Lung (tissue), 12 donors: ENCODE results near the gene CBX3. TPM values are rescaled to one million over a fixed set of nuclear protein-coding genes. Genes with fewer than 3 reads are reported as not detected.

Experiments used
- ATAC-seq: fragments of 200-7000 bp; cut with Tn5 transposase; one replicate; pipeline ENCODE4 v1.9.1; 2020; ENCODE audit warnings: moderate number of reproducible peaks; ENCODE audit not compliant: insufficient read depth, low FRiP score
- DNase-seq, 3 donors: peaks; one replicate each; pipeline ENCODE4 v3.0.0-alpha.2; 2013 to 2017
- H3K27ac ChIP-seq, 2 donors: one replicate each; pipeline ENCODE4 v1.5.1; 2013; ENCODE audit warnings: mild to moderate bottlenecking in 2 of 2, moderate library complexity in 2 of 2, control low read depth in 1 of 2, inconsistent platforms in 1 of 2, low read depth in 1 of 2, low read length in 1 of 2
- H3K27me3 ChIP-seq, 3 donors: one replicate each; pipeline ENCODE4 v1.5.1; 2013; ENCODE audit warnings: low read length in 2 of 3; ENCODE audit not compliant: control insufficient read depth in 3 of 3, insufficient read depth in 3 of 3
- H3K36me3 ChIP-seq, 4 donors: one replicate each; pipeline ENCODE4 v1.5.1; 2013; ENCODE audit warnings: low read length in 4 of 4, mild to moderate bottlenecking in 1 of 4, moderate library complexity in 1 of 4; ENCODE audit not compliant: control insufficient read depth in 4 of 4, insufficient read depth in 4 of 4
- H3K4me1 ChIP-seq, 5 donors: one replicate each; pipeline ENCODE4 v1.5.1; 2013; ENCODE audit warnings: low read length in 5 of 5, mild to moderate bottlenecking in 2 of 5, moderate library complexity in 1 of 5; ENCODE audit not compliant: control insufficient read depth in 5 of 5, insufficient read depth in 5 of 5
- H3K4me3 ChIP-seq: one replicate; pipeline ENCODE4 v1.5.1; 2013; ENCODE audit warnings: mild to moderate bottlenecking, control low read depth, moderate library complexity
- H3K9ac ChIP-seq, 2 donors: one replicate each; pipeline ENCODE4 v1.5.1; 2013; ENCODE audit warnings: low read length in 2 of 2, control low read depth in 1 of 2; ENCODE audit not compliant: insufficient read depth in 1 of 2
- H3K9me3 ChIP-seq, 4 donors: one replicate each; pipeline ENCODE4 v1.5.1; 2013; ENCODE audit warnings: low read length in 3 of 4, mild to moderate bottlenecking in 1 of 4, moderate library complexity in 1 of 4; ENCODE audit not compliant: control insufficient read depth in 4 of 4, insufficient read depth in 3 of 4
- WGBS, 2 donors: extraction: QIAGEN DNeasy Blood & Tissue Kit; methylation state at CpG; one replicate each; pipeline ENCODE4 v1.1.7; 2013; 5-methylcytosine and 5-hydroxymethylcytosine counted together
- polyA plus RNA-seq, 2 donors: library from polyadenylated mRNA; stranded (reverse); fragments of 200-250 nt; gene quantifications; one replicate each; pipeline ENCODE4 v1.2.1, GENCODE V29; 2013
- total RNA-seq, 2 donors: library from RNA; depleted of rRNA in 1 of 2; stranded (reverse); fragments of >200 nt in 1 of 2; gene quantifications; one replicate each; pipeline ENCODE4 v1.2.1, GENCODE V29; 2014 to 2021
- TF ChIP-seq, protein P1 (sequence below): IDR thresholded peaks from 2 replicates; pipeline ENCODE4 v1.5.1; 2012; ENCODE audit warnings: mild to moderate bottlenecking; ENCODE audit errors: control extremely low read depth, extremely low read depth
- donor health status: control.
- donor health status: control.
- donor health status: Bipolar disorder and iron deficiency.
- donor health status: healthy.
- donor health status: DM: yes; HTN: yes; CAD: no.

The CBX3 gene
- total and polyA plus RNA-seq, 4 donors: 77.7 to 136 (median 94.9) TPM

DNA sequence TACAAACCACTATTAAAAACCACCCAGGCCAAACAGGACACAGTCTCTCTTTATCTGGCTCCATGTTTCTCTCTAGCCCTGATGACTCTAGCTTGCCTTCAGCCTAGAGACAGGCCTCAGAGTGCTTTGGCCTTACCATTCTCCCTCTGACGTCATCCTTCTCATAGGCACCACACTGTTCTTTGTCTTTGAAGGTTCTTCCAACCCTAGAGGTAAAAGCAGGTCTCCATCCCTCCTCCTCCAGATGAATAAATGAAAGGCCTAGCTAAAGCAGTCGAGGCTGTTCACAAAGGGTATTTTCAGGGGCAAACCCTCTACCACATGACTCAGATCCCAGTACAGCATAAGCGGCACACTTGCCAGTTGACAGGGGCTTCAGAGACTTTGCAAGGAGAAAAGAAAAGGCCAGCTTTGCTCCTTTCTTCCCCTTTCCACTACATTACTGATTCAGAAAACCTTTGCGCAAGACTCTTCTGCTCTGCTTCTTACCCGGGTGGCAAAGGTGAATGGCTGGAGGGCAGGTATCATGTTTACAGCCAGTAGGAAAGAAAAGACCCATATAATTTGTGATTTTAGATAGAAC, 34.8 kb upstream of the CBX3 start:
- ATAC-seq: no peak
- peak overlapping the region in 1 of 2 donors; percentile 33 for H3K27ac ChIP-seq
- DNase-seq: no peak

DNA sequence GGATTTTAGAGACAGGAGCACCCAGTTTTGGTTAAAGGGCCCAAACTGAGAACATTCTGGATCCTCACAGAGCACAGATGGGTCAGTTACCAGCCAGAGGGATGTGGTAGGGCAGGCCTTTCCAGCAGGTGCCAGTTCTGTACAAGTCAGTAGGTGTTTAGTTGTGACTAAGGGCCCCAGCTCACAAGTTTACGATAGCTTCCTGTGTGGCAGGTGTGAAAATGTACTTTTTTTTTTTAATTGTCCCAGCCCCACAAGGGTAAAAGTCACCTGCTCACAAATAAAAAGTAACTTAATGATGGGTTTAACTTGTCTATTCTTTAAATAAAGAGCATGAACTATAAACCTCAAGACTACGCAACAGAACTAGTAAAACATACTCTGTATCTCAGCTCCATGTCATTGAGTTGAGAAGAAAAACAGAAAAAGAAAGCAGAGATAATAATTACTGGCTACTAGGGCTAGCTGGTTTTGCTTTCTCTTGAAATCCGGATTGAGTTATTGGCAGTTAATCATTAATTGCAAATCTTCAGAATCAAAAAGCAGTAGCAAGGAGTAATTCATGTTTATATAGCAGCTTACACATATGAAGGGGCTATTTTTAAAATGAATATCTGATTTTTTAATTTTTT, 34.1 kb upstream of the CBX3 start:
- no peak overlapping the region for H3K27ac ChIP-seq
- H3K9me3 ChIP-seq: no peaks in the 10 kb centered on the region
- DNase-seq: no peak
- H3K27me3 ChIP-seq: no peaks in the 10 kb centered on the region
- 86 to 89% methylated on average over 3 of the region's 3 CpGs for WGBS, 2 donors
- H3K4me3 ChIP-seq: no peak overlapping the region
- no peak for ATAC-seq
- H3K4me1 ChIP-seq: peaks cover 0 to 5% (median 0%) of the 10 kb centered on the region in 5 donors
- H3K36me3 ChIP-seq: peaks cover 0 to 3% (median 0%) of the 10 kb centered on the region in 4 donors
- no peak overlapping the region for H3K9ac ChIP-seq
- TF ChIP-seq, protein P1, sequence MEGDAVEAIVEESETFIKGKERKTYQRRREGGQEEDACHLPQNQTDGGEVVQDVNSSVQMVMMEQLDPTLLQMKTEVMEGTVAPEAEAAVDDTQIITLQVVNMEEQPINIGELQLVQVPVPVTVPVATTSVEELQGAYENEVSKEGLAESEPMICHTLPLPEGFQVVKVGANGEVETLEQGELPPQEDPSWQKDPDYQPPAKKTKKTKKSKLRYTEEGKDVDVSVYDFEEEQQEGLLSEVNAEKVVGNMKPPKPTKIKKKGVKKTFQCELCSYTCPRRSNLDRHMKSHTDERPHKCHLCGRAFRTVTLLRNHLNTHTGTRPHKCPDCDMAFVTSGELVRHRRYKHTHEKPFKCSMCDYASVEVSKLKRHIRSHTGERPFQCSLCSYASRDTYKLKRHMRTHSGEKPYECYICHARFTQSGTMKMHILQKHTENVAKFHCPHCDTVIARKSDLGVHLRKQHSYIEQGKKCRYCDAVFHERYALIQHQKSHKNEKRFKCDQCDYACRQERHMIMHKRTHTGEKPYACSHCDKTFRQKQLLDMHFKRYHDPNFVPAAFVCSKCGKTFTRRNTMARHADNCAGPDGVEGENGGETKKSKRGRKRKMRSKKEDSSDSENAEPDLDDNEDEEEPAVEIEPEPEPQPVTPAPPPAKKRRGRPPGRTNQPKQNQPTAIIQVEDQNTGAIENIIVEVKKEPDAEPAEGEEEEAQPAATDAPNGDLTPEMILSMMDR: no peak

More for the DNA sequence above, 34.8 kb upstream of the CBX3 start:
- TF ChIP-seq, protein P1: no peak
- Histone ChIP-seq H3K9ac (no peak overlapping the region), H3K4me3 (no peak overlapping the region), H3K9me3 (no peaks in the 10 kb centered on the region), H3K4me1 (peaks cover 0 to 5% (median 0%) of the 10 kb centered on the region in 5 donors), H3K36me3 (peaks cover 0 to 3% (median 0%) of the 10 kb centered on the region in 4 donors), H3K27me3 (no peaks in the 10 kb centered on the region)
- WGBS, 2 donors: 73 to 75% methylated on average over 5 of the region's 5 CpGs

DNA sequence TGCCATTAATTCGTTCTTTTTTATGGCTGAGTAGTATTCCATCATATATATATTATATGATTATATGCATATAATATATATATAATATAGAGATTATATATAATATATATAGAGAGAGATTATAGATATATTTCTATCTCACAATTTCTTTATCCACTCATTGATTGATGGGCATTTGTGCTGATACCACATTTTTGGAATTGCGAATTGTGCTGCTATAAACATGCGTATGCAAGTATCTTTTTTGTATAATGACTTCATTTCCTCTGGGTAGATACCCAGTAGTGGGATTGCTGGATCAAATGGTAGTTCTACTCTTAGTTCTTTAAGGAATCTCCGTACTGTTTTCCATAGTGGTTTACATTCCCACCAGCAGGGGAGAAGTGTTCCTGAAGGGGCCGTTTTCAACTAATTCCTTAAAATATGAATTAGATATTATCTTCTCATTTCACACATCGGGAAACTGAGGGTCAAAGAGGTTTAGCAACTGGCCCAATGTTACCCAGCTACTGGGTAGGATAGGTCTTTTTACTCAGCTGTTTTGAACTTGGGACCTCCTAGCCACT, 33.0 kb upstream of the CBX3 start:
- no peaks in the 10 kb centered on the region for H3K27me3 ChIP-seq
- no peak for DNase-seq
- TF ChIP-seq, protein P1: no peak
- H3K9me3 ChIP-seq: no peaks in the 10 kb centered on the region
- H3K27ac ChIP-seq: no peak overlapping the region
- ATAC-seq: no peak
- H3K36me3 ChIP-seq: peaks cover 0 to 3% (median 0%) of the 10 kb centered on the region in 4 donors
- 87 to 95% methylated on average over 6 of the region's 6 CpGs for WGBS, 2 donors
- no peak overlapping the region for H3K9ac ChIP-seq
- no peak overlapping the region for H3K4me3 ChIP-seq
- H3K4me1 ChIP-seq: peaks cover 0 to 5% (median 0%) of the 10 kb centered on the region in 5 donors
